Measurements from ENCODE around the gene ACYP2.
"Not testable (repeated sequence)": the region's sequence is repeated elsewhere in the genome, so short reads cannot be mapped to it uniquely, and the experiment has no call there.

Gene ACYP2

DNA sequence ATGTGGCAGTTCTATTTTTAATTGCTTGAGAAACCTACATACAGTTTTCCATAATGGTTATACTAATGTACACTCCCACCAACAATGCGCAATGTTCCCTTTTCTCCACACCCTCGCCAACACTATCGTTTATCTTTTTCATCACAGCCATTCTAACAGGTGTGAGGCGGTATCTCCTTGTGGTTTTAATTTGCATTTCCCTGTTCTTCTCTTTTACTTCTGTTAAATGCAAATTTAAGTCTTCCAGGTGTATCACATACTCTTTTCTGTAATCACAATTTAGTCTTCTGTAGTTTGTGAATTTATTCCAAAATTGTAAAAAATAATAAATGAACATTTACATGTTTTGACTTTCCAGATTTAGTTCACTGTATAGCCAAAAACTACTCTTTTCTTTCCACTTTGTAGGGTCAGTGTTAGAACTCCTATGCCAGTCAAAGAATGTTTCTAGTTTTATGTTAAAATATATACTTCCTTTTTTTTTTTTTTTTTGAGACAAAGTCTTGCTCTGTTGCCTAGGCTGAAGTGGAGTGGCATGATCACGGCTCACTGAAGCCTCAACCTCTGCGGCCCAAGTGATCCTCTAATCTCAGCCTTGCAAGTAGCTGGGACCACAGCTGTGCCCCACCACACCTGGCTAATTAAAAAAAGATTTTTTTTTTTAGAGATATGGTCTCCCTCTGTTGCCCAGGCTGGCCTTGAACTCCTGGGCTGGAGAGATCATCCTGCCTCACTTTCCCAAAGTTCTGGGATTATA lies 15.4 kb upstream of the ACYP2 start:
- DNase-seq: no peak

DNA sequence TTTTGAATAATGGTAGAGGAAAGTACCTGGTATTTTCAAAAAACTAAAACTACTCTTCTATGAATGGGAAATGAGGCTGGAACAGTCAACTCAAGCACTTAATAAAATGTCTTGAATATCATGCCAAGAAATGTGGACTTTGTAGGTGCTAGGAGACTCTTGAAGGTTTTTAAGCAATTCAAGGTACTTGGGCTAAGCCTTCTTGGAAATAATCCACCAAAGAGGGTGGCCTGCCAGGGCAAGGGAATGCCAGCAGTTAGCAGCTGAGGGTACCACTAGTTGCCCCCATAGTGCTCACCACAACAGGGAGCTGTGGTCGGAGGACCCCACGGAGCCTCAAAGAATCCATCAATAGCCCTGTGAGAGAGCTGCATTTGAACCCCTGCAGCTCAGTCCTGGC lies 14.6 kb upstream of the ACYP2 start:
- no peak for DNase-seq

DNA sequence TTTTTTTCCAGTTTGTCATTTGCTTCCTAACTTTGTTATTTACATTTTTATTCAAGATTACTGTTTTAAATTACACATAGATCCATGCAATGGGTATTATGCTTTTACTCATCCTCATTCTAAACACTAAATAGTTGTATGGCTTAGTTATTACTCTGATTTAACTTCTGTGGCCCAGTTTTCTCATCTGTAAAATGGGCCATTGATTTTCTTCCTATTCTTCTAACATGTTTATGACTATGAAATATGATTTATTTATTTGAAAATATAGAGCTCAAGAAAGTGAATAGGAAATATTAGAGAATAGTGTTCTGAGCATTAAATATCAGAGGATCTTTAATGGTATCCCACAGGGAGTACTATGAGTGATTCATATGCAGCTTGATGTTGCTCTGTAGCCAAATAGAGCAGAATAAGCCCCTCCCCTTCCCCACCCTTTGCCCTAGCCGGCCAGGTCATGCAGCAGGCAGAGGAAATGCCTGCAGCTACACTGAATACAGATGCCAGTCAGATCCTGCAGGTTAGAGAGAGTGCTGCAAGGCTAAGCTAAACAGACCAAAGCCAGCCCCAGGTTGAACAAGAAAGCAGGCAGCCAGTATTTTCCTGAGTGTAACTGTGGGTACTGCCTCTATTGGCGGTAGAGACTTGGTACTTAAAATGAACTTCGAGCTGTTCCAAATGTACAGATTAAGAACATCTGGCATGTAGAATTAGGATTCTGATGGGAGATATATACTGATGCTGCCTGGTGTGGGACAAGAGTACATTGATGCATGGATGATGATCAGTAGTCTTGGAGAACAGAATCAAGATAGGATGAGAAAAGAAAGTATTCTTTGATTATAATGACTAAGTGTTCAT lies 11.7 kb upstream of the ACYP2 start:
- DNase-seq: no peak

DNA sequence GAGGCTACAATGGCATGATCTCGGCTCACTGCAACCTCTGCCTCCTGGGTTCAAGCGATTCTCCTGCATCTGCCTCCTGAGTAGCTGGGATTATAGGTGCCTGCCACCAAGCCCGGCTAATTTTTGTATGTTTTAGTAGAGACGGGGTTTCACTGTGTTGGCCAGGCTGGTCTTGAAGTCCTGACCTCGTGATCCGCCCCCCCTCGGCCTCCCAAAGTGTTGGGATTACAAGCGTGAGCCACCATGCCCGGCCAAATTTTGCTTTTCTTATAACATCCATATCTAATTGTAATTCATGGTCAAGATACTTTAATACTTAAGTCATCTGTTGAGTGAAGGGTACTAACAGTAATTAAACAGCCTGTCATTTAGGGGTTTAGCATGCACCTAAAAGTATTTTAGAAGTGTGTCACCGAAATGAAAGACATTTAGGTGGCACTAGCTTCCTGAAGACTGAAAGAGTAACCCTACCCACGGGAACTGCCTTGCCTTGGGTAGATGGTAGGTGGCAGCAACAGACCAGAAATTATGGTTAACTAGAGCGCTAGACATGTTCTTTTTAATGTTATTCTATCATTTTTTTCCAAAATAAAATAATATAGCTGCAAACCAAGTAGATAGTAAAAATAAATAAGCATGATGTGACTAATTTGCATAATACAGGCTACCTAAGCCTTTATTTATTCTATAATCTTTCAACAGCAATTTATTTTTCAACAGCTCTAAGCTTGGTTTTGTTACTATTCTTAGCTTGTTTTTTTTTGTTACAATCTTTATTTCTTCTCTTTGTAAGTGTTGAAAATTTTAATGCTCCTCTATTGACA lies 8.6 kb upstream of the ACYP2 start:
- peak; percentile 62 for DNase-seq

DNA sequence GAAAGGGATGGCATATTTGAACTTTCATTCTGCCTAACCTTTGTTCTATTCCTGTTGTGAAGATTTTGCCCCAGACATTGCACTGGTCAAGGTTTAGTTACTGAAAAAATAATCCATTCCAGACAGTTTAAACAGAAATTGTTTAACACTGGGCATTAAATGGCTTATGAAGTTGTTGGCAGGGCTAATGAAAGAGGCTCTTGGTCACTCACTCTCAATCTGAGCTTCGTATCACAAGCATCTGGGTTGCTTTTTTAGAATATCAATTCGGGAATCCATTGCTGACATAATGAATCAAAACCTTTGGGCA lies 8.0 kb upstream of the ACYP2 start:
- DNase-seq: no peak

DNA sequence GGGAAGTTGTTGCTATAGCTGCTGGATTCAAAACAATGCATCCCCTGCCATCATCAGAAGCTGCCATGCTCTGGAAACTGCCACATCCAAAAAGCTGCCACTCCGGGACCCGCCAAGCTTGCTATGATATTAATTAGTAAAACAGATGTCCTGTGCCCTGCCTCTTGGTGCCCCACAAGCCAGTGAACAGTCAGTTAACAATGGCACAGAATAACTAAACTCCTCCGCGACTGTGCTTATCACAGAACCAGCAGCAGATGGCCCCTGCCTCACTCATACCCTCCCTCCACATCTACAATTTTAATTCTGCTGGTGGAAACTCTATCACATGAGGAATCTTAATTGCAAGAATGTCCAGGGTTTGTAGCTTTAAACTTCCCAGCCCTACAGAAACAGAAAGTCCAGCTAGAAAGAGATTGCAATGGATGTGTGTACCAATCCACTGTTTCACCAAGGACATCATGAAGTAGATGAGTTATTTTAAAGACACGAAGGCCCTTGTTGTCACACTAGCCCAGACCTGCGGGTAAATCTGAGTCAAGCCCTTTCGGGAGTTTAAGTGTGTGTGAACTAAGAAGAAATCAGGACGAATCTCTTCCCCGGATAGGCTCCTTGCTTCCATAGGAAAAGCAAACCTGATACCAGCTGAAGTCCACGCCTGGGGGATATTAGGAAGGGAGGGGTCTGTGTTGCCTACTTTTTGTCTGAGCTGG lies 7.4 kb upstream of the ACYP2 start:
- no peak for DNase-seq

DNA sequence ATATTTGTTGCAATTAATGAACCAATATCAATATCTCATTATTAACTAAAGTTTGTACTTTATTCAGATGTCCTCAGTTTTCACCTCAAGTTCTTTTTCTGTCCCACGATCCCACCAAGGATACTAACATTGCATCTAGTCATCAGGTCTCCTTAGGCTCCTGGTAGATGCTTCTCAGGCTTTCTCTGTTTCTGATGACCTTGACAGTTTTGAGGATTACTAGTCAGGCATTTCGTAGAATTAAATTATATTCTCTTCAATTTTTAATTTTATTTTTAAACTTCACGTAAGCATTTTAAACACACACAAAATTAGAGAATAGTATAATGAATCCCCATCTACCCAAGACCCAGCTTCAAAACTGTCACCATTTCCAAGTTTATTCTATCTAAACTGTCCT lies 5.6 kb upstream of the ACYP2 start:
- no peak for DNase-seq

DNA sequence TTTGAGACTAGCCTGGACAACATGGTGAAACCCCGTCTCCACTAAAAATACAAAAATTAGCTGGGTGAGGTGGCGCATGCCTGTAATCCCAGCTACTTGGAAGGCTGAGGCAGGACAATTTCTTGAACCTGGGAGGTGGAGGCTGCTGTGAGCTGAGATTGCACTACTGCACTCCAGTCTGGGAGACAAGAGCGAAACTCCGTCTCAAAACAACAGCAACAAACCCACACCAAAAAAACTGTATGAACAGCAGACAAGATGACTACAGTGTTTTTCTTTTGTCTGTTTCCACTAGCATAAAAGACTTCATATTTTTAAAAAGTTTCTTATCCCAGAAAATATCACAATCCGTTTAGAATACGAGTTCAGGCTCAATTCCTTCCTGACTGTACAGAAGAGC lies 936 bp upstream of the ACYP2 start:
- not testable (repeated sequence) for DNase-seq

DNA sequence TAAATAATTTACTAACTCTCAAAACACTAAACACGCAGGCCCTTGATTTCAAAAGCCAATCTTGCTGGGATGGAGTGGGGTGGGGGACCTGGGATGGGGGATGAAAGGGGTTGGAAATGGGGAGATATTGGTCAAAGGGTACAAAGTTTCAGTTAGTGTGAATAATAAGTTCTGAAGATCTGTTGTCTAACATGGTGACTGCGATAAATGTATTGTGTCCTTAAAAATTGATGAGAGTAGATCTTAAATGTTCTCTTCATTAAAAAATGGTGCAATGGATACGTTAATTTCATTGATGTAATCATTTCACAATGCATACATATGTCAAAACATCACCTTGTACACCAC lies 505 bp upstream of the ACYP2 start:
- DNase-seq: no peak

DNA sequence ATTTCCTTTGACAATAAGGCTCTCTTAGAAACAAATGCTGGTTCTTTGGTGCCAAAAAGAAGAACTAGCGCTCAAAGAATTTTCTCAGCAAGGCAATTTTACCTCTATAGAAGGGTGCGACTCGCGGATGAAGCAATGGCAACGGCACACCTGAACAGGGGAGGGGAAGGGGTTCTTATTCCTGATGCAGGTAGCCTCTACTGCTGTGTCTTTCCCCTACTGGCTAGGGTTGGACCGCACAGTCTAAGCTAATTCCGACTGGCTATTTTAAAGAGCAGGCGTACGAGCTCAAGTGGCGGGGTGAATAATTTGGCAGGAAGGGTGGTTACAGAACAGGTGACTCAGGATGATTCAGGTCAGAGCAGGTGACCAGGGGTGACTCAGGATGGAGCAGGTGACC lies 1.2 kb downstream of the ACYP2 start:
- DNase-seq: peak; percentile 3

DNA sequence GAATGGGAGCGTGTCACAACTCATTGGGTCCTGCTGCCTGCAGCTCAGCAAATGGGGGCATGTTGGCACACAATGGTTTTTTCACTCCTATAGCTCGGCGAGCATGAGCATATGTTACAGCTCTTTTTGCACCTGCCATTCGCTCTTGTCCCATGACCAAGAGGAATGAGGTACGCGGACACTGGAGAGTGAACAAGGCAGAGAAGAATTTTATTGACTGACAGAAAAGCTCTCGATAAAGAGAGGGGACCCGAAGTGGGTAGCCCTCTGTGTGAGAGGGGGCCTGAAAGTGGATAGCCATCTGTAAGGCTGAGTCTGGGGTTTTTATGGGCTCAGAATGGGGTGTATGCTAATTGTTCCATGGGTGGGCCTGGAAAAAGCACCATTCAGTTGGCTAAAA lies 5.5 kb downstream of the ACYP2 start:
- DNase-seq: no peak

DNA sequence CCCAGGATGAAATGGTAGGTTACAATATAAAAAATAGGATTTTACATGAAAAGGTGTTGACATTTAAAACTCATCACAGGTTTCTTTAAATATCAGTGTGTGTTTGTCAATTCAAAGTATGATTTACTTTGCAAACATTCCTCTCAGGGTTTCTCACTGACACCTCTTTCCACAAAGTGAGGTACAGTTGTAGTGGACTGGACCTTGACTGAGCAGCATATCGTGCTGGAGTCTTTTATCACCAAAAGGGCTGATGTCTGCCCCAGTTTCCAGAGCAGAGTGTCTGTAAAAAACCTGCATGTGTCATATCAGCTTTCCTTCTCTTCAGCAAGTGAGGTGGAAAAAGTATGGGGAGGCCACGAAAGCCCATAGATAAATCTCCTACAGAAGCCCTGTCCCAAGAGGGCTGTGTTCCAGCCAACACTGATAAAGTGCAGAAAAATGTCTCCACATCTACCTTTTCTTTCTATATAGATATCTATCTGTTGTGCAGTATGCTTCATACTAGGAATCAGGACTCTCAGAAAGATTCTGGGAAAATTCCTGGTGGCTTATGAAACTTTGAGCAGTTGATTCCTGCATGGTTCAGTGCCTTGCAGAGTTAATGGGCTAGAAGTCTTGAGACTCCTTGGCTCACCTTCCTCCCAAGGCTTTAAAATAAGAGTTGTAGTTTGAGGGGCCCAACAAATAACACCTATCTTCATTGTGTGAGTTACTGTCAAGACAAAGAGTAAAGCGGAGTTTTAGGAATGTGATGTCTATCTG lies 6.9 kb downstream of the ACYP2 start:
- DNase-seq: no peak

DNA sequence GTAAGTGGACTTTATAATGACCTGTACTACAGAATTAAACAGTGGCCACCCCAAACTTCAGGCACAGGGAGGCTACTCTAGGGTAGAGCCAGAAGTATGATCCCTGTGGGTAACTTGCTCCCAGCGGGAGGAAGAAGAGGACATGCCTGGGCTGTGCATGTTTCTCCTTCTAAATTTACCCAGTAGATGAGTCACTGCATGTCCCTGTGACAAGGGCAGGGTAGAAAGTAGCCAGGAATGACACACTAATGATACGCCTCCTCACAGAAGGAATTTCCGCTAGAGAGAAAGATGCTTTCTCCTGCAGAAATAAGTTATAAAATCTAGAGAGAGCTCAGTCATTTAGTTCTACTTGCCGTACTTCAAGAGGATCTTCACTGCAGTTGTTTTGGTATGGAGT lies 7.5 kb downstream of the ACYP2 start:
- DNase-seq: no peak

DNA sequence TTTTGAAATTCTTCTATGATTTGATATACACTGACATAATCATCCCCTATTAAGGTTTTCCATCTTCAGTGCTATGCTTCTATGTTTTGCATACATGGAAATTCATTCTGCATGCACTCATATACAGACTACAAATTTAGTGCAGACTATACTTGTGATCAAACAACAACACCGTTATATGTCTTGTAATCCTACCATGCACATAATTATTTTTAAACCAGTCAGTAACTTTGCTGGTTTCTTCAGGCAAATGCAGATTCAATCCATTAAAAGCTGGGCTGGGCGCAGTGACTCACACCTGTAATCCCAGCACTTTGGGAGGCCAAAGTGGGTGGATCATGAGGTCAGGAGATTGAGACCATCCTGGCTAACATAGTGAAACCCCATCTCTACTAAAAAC lies 11.8 kb downstream of the ACYP2 start:
- DNase-seq: not testable (repeated sequence)

DNA sequence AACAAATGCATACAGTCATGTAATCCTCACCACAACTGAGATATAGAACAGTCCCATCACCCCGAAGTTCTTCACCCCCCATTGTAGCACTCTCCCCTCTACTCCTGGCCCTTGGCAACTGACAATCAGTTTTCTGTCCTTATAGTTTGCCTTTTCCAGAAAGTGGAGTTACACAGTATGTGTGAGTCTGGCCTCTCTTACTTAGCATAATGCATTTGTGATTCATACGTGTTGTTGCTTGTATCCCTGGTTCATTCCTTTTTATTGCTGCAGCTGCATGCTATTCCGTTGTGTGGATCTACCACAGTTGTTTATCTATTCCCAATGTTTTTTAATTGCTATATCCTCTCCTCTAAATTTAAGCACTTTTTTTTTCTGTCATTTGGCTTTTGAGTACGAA lies 17.6 kb downstream of the ACYP2 start:
- DNase-seq: no peak

DNA sequence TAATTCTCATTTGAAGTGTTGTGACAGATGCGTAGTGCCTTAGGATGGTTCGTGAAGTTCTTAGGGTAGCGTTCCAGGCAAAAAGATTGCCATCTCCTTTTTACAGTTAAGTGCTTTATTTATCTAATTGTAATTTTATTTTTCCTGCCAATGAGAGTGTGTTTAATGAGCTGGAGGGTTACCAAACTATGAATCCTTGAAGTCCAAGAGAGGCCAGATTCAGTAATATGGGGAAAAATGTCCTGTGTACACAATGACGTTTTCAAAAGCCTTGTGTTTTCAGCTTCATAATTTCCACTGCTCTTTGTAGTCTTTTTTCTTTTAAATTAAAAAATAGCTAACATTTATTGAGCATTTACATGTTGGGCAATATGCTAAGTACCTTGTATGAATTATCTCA lies 23.8 kb downstream of the ACYP2 start:
- DNase-seq: no peak

DNA sequence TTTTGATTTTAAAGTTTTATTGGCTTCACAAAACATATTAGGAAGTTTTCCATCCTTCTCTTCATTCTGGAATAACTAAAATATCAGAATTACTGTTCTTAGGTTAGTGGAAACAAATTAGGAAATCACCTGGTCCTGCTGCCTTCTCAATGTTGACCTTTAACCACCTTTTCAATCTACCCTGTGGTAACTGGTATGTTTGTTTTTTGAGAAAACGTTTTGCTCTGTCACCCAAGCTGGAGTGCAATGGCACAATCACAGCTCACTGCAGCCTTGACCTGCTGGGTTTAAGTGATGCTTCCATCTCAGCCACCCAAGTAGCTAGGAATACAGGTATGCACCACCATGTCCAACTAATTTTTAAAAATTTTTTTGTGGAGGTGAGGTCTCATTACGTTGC lies 28.4 kb downstream of the ACYP2 start:
- DNase-seq: no peak

DNA sequence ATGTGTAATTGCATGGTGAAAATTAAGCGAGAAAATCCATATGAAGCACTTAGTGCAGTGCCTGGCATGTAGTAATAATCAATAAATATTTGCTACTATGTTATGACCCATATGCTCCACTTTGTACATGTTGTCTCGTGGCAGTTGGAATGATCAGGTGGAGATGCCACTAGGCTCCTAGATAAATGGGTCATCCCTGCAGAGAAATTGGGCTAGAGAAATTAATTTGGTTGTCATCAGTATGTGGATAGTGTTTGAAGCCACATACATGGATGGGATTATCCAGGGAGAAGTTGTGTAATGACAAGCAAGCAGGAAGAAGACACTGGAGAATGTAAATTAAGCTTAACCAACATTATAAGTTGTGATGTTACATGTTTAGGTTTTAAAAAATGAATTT lies 33.0 kb downstream of the ACYP2 start:
- DNase-seq: no peak

DNA sequence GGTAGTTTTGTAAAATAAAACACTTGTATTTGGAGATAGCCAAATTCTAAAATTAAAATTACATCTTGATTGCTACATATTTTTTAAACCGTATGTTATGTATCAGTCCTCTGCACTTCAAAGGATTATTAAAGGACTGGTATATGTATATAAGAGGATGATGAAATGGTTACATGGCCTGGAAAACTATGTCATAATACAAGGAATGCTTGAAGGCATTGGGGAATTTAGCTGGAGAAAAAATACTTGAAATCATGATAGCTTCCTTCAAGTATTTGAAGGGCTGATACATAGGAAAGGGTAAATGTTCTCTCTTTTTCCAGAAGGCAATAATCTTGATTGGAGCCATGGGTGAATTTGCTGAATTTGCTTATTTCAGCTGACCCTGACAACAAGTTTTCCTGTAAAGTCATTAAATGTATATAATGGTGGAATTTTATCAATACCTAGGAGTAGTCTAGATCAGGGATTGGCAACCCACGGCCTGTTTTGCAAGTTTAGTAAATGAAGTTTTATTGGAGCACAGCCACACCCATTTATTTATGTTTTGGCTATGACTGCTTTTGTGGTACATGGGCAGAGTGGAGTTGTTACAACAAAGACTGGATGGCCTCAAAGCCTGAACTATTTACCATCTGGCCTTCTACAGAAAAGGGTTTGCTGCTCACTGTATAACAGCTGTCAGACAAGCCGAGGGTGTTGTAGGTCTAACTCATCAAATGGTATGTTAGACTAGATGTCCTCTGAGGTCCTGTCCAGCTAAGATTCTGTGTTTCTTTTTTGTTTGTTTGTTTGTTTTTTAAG lies 34.4 kb downstream of the ACYP2 start:
- no peak for DNase-seq

DNA sequence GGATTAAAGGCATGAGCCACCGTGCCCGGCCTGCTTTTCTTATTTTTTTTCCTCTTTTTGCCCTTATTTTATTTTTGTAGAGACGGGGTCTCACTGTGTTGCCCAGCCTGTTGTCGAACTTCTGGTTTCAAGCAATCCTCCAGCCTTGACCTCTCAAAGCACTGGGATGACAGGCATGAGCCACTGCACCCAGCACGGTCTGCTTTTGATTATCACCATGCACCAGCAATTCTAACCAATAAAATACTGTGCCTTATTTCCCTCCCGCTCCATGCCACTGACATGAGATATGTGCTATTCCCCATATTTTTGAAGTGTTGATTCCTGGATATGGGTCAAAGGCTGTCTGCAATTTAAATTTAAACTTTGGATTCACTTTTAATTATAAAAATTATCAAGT lies 42.9 kb downstream of the ACYP2 start:
- no peak for DNase-seq

DNA sequence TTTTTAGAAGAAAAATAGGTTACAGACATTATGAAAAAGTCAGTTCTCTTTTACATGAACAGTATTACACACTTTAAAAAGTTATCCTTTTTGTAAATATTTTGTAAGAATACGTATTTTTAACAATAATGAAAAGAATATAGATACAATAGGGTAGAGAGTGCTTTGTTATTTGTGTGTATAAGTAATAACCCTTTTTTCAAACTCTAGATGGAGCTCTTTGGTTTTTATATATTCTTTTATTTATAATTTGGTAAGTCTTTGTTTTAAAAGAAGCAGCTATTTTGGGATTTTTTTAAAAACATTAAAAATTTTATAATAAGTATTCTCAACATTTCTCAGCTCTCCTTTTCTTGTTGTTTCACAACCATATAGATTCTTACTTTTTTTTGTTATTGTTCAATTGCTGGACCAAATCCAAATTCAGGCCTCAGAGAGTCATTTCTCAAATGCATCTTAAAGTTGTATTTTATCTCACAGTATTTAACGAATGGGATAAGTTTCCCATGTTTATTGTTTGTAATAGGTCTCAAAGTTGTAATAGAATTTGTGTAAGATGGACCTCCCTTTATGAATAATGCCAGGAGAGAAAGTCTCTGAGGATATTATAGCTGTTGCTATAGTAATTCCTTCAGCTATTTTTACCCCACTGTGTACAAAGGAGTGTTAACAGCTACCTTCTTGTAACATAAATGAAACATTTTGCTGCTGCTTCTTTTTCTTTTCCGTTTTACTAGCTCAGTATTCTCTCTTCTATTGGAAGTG lies 46.4 kb downstream of the ACYP2 start:
- no peak for DNase-seq
